T-cell (primary cell): Measurements from ENCODE around the gene RAB33B. TPM values are rescaled to one million over a fixed set of nuclear protein-coding genes. Genes with fewer than 3 reads are reported as not detected.
A peak's percentile ranks its signal among the peaks of the same experiment; 100 is the strongest.

ENCODE experiments used
- ATAC-seq, 4 experiments: fragments of 200-7000 bp in 3 of 4; fragments of 150-1000 bp in 1 of 4; cut with Tn5 transposase; replicated peaks in 1 of 4; 1 replicate in 3 of 4; 2 replicates in 1 of 4; pipeline ENCODE4 v1.10.0; 2021; ENCODE audit warnings: moderate library complexity in 3 of 4, mild to moderate bottlenecking in 2 of 4, moderate number of reproducible peaks in 1 of 4
- CTCF ChIA-PET, 2 donors: fragments of 300-600 bp; sonication (Branson Sonifier 250); formaldehyde crosslinking; loops; one replicate each; lab custom pipeline; 2022; ENCODE audit warnings: antibody characterized with exemption in 2 of 2; lab: Charles Lee
- POLR2A ChIA-PET, 2 donors: fragments of 300-600 bp; sonication (Branson Sonifier 250); formaldehyde crosslinking; loops; one replicate each; lab custom pipeline; 2022; ENCODE audit warnings: antibody characterized with exemption in 2 of 2; lab: Charles Lee
- DNase-seq, 35 experiments: peaks; one replicate each; pipeline versions ENCODE4 v3.0.0 to v3.0.0-alpha.2; 2013 to 2023
- H3K27ac ChIP-seq: one replicate; pipeline ENCODE4 v1.5.1; 2013; ENCODE audit warnings: low read length
- H3K27me3 ChIP-seq, 2 experiments: replicated peaks in 1 of 2; 1 replicate in 1 of 2; 2 replicates in 1 of 2; pipeline versions ENCODE4 v1.6.1 to v1.7.0; 2013; ENCODE audit warnings: low read length in 1 of 2, mixed read lengths in 1 of 2; ENCODE audit not compliant: control insufficient read depth in 2 of 2, insufficient read depth in 2 of 2; ENCODE audit errors: extremely low read depth in 1 of 2
- H3K36me3 ChIP-seq, 2 donors: 1 replicate in 1 of 2; 2 replicates in 1 of 2; pipeline versions ENCODE4 v1.6.1 to v1.7.0; 2013; ENCODE audit warnings: low read length in 1 of 2; ENCODE audit not compliant: control insufficient read depth in 2 of 2, insufficient read depth in 1 of 2; ENCODE audit errors: extremely low read depth in 1 of 2
- H3K4me1 ChIP-seq, 2 experiments: 1 replicate in 1 of 2; 2 replicates in 1 of 2; pipeline versions ENCODE4 v1.6.1 to v1.7.0; 2013; ENCODE audit warnings: low read length in 2 of 2, mixed read lengths in 1 of 2; ENCODE audit not compliant: insufficient read depth in 2 of 2, control insufficient read depth in 1 of 2; ENCODE audit errors: extremely low read depth in 1 of 2
- H3K4me3 ChIP-seq, 2 donors: 1 replicate in 1 of 2; 2 replicates in 1 of 2; pipeline versions ENCODE4 v1.5.1 to v1.7.0; 2013; ENCODE audit warnings: mild to moderate bottlenecking in 2 of 2, low read length in 1 of 2, moderate library complexity in 1 of 2; ENCODE audit not compliant: control insufficient read depth in 1 of 2; ENCODE audit errors: extremely low read depth in 1 of 2
- H3K9me3 ChIP-seq: 2 replicates; pipeline ENCODE4 v1.7.0; 2013
- H3K27ac Mint-ChIP-seq, 2 donors: one replicate each; pipeline ENCODE4 v1.8.0; 2020 to 2021; ENCODE audit warnings: mild to moderate bottlenecking in 2 of 2, mixed read lengths in 2 of 2
- H3K27me3 Mint-ChIP-seq, 2 donors: one replicate each; pipeline ENCODE4 v1.8.0; 2021 to 2022; ENCODE audit warnings: mixed read lengths in 2 of 2
- H3K36me3 Mint-ChIP-seq: one replicate; pipeline ENCODE4 v1.8.0; 2021; ENCODE audit warnings: mixed read lengths
- H3K4me1 Mint-ChIP-seq, 3 donors: one replicate each; pipeline ENCODE4 v1.8.0; 2020 to 2022; ENCODE audit warnings: mixed read lengths in 3 of 3, mild to moderate bottlenecking in 1 of 3
- H3K4me3 Mint-ChIP-seq, 3 donors: one replicate each; pipeline ENCODE4 v1.8.0; 2020 to 2022; ENCODE audit warnings: mild to moderate bottlenecking in 3 of 3, mixed read lengths in 3 of 3, moderate library complexity in 3 of 3
- H3K9me3 Mint-ChIP-seq, 3 donors: one replicate each; pipeline ENCODE4 v1.8.0; 2020 to 2022; ENCODE audit warnings: mixed read lengths in 3 of 3
- WGBS: methylation state at CpG from one replicate; pipeline ENCODE4 v1.1.5; 2013; ENCODE audit warnings: missing lambda C conversion rate; ENCODE audit not compliant: insufficient coverage; 5-methylcytosine and 5-hydroxymethylcytosine counted together
- total RNA-seq, 35 experiments: library from RNA in 6 of 35; stranded (reverse) in 6 of 35; fragments of 120-200 nt in 1 of 35; gene quantifications; one replicate each; pipeline versions ENCODE4 v1.2.1 to v1.2.4 and lab custom pipeline; 2013 to 2026

RAB33B gene
- total RNA-seq, 5 donors from 2014 or later (not counting 1 experiment from before 2014, with no cell fraction given) = 11.9 to 17.9 (median 12.8) TPM

DNA sequence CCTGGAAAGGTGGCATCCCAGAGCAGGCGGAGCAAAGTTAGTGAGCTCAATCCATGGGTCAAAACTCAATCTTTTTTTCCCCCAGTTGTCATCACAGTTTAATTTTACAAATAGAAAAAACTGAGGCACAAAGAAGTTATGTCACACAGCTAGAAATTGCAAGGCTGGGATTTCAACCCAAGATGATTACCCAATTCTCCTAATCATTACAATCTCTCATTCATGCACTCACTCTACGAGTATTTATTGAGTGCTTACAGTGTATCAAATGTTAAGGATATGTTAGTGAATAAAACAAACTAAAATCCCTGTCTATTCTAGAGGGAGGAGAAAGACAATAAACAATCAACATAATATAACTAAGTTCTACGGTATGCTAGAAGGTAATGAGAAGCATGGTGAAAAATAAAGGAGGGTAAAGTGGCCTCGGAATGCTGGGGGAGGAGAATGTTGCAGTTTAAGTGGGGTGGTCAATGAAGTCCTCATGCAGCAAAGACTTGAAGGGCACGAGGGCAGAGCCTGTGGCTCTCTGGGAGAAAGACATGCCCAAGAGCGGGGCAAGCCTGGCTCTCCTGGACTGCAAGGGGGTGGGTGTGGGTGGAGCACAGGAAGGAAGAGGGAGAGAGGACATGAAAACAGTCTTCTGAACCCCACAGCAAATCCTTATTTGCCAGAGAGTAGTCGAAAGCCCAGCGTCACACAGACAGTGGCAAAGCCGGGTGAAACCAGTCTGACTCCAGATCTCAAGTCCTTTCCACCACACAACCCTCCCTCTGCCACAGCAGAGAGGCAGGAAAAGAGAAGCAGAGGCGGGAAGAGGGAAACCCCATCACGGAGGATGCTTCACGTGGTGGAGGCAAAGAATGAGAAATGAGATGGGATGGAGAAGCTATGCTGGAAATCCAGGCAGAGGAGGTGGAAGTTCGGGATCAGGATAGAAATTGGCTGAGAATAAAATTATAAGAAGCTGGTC is 48.3 kb downstream of the RAB33B start:
- H3K4me1 Mint-ChIP-seq = no peaks in the 10 kb centered on the region
- no peak for ATAC-seq
- no peak for DNase-seq
- Histone ChIP-seq H3K4me3 (no peak overlapping the region), H3K4me1 (no peaks in the 10 kb centered on the region), H3K36me3 (no peaks in the 10 kb centered on the region), H3K27ac (no peak overlapping the region), H3K9me3 (no peaks in the 10 kb centered on the region), H3K27me3 (peaks cover 0 to 4% of the 10 kb centered on the region in 2 experiments)
- 75% methylated on average over 9 of the region's 13 CpGs for WGBS
- peaks cover 11% of the 10 kb centered on the region for H3K36me3 Mint-ChIP-seq
- POLR2A ChIA-PET = interaction anchor here in 1 of 2 donors (0.6 kb wide), 1 partner anchor 63 kb away, joined by 3 read pairs; no protein-coding TSS in a partner anchor
- peak overlapping the region in 1 of 2 donors; percentile 19 for H3K27ac Mint-ChIP-seq
- H3K9me3 Mint-ChIP-seq = peaks cover 0 to 4% (median 3%) of the 10 kb centered on the region in 3 donors
- CTCF ChIA-PET = interaction anchor here (0.6 to 1.6 kb wide), 4 partner anchors 20 to 148 kb away, joined by 4 read pairs; no protein-coding TSS in a partner anchor
- H3K4me3 Mint-ChIP-seq = no peak overlapping the region
- H3K27me3 Mint-ChIP-seq = peaks cover 0 to 4% of the 10 kb centered on the region in 2 donors

DNA sequence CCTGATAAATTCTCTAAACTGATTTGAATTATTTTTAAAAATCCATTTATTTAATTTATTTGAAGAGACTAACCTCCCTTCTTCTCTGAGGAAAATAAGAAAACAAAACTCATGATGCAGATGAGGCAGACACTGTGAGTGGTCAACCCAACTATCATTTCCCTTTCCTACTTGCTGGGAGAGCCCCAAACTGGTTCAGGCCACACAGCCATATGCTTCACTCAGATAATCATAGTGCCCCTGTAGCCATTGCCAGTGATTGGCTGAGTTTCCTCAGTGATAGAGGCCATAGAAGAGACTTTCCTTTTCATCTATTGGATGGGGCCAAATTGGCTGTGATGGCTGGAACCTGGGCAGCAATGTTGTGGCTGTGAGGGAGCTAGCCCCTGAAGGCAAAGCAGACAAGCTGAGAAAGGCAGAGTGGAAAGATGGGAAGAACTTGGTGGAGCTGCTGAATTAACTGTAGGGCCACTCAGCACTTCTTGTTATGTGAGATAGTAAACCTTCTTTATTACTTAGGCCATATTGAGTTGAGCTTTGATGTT is 49.8 kb downstream of the RAB33B start:
- H3K4me3 Mint-ChIP-seq = no peak overlapping the region
- ATAC-seq (no peak), DNase-seq (no peak)
- peaks cover 0 to 4% of the 10 kb centered on the region in 2 experiments for H3K27me3 ChIP-seq
- no peak overlapping the region for H3K27ac ChIP-seq
- H3K4me1 Mint-ChIP-seq = no peaks in the 10 kb centered on the region
- peaks cover 12% of the 10 kb centered on the region for H3K36me3 Mint-ChIP-seq
- POLR2A ChIA-PET = interaction anchor here in 1 of 2 donors (0.7 kb wide), 1 partner anchor 64 kb away, joined by 7 read pairs; no protein-coding TSS in a partner anchor
- H3K9me3 Mint-ChIP-seq = peaks cover 0 to 4% (median 3%) of the 10 kb centered on the region in 3 donors
- peaks cover 0 to 4% of the 10 kb centered on the region in 2 donors for H3K27me3 Mint-ChIP-seq
- H3K27ac Mint-ChIP-seq = no peak overlapping the region
- no peaks in the 10 kb centered on the region for H3K9me3 ChIP-seq
- H3K4me1 ChIP-seq = no peaks in the 10 kb centered on the region
- peaks cover 0 to under 1% of the 10 kb centered on the region in 2 donors for H3K36me3 ChIP-seq
- CTCF ChIA-PET = interaction anchor here (0.6 to 1.0 kb wide), 4 partner anchors 10 to 169 kb away, joined by 3 to 8 read pairs (median 3); no protein-coding TSS in a partner anchor
- H3K4me3 ChIP-seq = no peak overlapping the region

DNA sequence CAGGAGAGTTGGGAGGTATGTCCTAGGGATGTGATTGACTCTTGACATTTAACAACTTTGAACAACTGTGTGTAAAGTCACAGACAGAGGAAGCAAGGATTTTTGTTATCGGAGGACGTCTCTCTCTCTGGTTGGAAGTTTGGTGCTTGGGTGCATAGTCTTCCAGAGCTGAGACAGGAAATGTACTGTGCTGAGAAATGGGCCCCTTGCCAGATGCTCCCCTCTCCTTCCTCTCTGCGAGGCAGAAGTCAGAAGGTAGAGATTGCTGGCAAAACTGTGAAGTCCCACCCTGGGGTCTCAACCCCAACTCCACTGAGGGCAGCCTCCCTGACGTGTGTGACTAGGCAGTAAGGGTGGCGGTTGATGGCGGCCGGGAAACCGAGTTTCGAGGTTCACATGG is 52.9 kb downstream of the RAB33B start:
- Histone ChIP-seq H3K27me3 (peaks cover 0 to 4% of the 10 kb centered on the region in 2 experiments), H3K27ac (no peak overlapping the region), H3K36me3 (peaks cover 0 to 2% of the 10 kb centered on the region in 2 donors), H3K4me3 (no peak overlapping the region), H3K4me1 (no peaks in the 10 kb centered on the region), H3K9me3 (no peaks in the 10 kb centered on the region)
- Mint-ChIP-seq H3K4me1 (no peaks in the 10 kb centered on the region), H3K4me3 (no peak overlapping the region), H3K27me3 (no peaks in the 10 kb centered on the region), H3K36me3 (peaks cover 21% of the 10 kb centered on the region), H3K27ac (no peak overlapping the region), H3K9me3 (peaks cover 0 to 4% (median 3%) of the 10 kb centered on the region in 3 donors)
- no peak for ATAC-seq
- ChIA-PET POLR2A (no interaction called here), CTCF (no interaction called here)
- 100% methylated on average over 6 of the region's 9 CpGs for WGBS
- DNase-seq = no peak

DNA sequence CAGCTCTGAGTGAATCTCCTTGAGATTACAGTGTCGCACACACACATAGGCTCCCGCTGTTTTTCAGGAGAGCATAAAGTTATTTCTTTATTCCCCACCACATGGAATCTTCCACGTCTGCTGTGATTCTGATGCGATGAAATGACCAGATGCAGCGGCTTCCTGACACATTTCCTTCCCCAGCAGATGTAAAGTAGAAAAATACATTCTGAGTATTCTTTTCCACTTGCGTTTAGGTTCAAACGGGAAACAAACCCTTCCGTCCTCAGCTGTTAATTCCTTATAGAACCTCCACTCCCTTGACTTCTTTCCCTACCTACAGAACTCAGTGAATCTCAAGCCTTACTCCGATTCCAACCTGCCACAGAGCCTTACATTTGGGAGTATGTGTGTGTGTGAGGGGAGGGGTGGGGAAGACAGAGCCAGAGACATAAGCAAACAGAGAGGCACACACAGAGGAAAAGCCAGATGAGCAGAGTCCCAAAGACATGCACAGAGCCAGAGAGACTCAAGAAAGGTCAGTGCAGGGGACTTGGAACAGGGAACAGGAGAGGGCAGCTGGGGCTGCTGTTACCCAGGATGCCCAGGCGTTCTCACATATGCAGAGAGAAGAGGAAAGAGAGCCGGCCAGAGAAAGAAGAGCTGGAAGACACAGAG is 54.8 kb downstream of the RAB33B start:
- no peaks in the 10 kb centered on the region for H3K4me1 ChIP-seq
- ATAC-seq (no peak), DNase-seq (no peak)
- ChIA-PET CTCF (interaction anchor here in 1 of 2 donors (0.6 to 1.0 kb wide), 2 partner anchors 93 to 356 kb away, joined by 3 to 5 read pairs; no protein-coding TSS in a partner anchor), POLR2A (no interaction called here)
- no peak overlapping the region for H3K27ac Mint-ChIP-seq
- H3K9me3 Mint-ChIP-seq = peaks cover 0 to 3% (median 2%) of the 10 kb centered on the region in 3 donors
- peaks cover 21% of the 10 kb centered on the region for H3K36me3 Mint-ChIP-seq
- no peaks in the 10 kb centered on the region for H3K27me3 Mint-ChIP-seq
- H3K4me1 Mint-ChIP-seq = no peaks in the 10 kb centered on the region
- H3K9me3 ChIP-seq = no peaks in the 10 kb centered on the region
- H3K4me3 ChIP-seq = no peak overlapping the region
- H3K27ac ChIP-seq = no peak overlapping the region
- no peak overlapping the region for H3K4me3 Mint-ChIP-seq
- H3K27me3 ChIP-seq = no peaks in the 10 kb centered on the region
- WGBS = 90% methylated on average over 2 of the region's 11 CpGs
- H3K36me3 ChIP-seq = peaks cover 0 to 6% of the 10 kb centered on the region in 2 donors

DNA sequence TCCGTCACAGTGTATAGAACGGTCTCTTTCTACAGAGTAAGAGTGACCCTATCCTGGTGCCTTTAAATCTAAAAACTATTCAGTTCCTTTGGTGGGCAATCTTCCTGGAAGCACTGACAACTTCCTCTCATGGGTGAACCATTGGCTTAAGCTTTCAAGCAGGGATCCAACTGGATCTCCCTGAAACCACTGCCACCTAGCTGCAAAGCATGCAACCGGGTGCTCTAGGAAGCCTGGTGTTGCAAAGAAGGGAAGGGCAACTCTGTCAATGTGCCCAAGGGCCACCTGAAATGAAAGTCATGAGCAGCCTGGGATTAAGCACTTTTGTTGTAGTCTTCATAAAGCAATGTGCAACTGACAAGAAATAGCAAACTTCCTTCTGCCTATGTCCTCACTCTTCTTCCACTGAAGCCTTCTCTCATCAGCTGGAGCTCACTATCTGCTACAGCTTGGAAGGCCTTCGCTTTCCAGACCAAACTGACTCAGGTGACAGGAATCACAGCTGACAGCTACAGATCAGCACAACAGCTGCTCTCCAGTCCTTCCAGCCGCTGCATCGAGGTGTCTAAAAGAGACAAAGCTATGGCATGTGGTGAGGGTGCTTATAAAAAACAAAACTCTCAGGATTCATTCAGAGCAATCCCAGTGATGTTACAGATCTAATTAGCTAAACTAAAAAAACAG is 55.9 kb downstream of the RAB33B start:
- no peak overlapping the region for H3K27ac ChIP-seq
- Mint-ChIP-seq H3K9me3 (no peaks in the 10 kb centered on the region), H3K27ac (no peak overlapping the region), H3K36me3 (peaks cover 21% of the 10 kb centered on the region), H3K27me3 (no peaks in the 10 kb centered on the region), H3K4me1 (no peaks in the 10 kb centered on the region), H3K4me3 (no peak overlapping the region)
- DNase-seq (peak in 1 of 35 experiments; percentile 10), ATAC-seq (no peak)
- H3K4me1 ChIP-seq = no peaks in the 10 kb centered on the region
- ChIA-PET CTCF (interaction anchor here (1.0 kb wide), 2 partner anchors 57 to 94 kb away, joined by 3 to 5 read pairs; no protein-coding TSS in a partner anchor), POLR2A (no interaction called here)
- H3K4me3 ChIP-seq = no peak overlapping the region
- peaks cover 0 to 6% of the 10 kb centered on the region in 2 donors for H3K36me3 ChIP-seq
- WGBS = 86% methylated on average over 3 of the region's 6 CpGs
- H3K9me3 ChIP-seq = no peaks in the 10 kb centered on the region
- no peaks in the 10 kb centered on the region for H3K27me3 ChIP-seq
